GM18868 (cell line): ENCODE data around the gene INPP4A.

Experiments
- ATAC-seq: cut with Tn5 transposase; IDR thresholded peaks from one replicate; pipeline ENCODE4 v1.9.1; 2021; ENCODE audit warnings: mild to moderate bottlenecking, moderate library complexity; ENCODE audit not compliant: unreplicated experiment

Gene INPP4A

DNA sequence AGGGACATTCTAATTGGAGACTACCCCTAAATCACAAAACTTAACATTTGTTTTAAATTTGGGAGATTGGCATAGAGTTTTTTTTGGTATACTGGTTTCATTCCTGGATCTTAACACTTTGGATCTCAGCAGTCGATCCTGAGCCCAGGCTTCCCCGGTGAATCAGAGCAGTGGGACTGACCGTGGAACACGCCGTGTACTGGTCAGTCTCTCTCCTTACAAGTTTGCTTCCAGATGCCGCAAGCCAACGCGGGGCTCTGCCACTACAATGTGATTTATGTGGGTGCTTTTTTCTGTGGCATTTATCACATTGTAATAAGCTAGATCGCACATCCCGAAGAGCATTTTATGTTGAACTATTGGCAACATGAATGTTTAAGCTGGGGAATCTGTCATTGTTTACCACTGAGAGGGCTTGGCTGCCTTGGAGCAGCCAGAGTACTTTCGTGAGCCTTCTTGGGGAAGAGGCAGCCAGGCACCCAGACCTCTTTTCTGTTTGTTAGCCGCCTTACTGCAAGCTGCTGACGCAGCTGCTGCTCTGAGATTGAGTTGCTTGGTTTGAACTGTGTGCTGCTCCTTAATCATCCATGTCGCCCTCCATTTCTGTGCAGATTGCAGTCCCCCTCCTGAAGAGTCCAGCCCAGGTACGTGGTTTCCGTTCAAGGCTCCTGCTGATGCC is 114.3 kb downstream of the INPP4A start:
- no peak for ATAC-seq

GRCh38 chr2:98559581-98559980 is 114.9 kb downstream of the INPP4A start:
- no peak for ATAC-seq

GRCh38 chr2:98560256-98560771 is 115.7 kb downstream of the INPP4A start:
- no peak for ATAC-seq

DNA sequence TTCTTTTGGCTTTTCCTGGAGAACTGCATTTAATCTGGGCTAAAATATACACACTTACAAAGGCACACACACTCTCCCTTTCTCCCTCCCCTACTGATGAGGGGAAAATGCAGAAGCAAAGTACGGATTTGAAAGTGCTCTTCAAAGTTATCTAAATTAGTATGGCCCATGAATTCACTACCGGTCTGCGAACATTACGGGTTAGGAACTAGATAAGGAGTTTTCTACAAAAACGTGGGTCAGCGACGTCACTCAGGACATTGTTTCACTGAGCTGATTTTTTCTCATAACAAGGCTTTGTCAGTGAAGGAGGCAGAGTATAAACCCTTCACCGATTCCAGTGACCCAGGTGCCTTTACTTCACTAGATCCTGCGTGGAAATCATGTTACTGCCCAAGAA is 116.4 kb downstream of the INPP4A start:
- ATAC-seq = no peak

- ATAC-seq = no peak
Observed at GRCh38 chr2:98561902-98562695, 117.4 kb downstream of the INPP4A start.

- ATAC-seq = no peak
Observed at GRCh38 chr2:98563394-98563793, 118.7 kb downstream of the INPP4A start.

DNA sequence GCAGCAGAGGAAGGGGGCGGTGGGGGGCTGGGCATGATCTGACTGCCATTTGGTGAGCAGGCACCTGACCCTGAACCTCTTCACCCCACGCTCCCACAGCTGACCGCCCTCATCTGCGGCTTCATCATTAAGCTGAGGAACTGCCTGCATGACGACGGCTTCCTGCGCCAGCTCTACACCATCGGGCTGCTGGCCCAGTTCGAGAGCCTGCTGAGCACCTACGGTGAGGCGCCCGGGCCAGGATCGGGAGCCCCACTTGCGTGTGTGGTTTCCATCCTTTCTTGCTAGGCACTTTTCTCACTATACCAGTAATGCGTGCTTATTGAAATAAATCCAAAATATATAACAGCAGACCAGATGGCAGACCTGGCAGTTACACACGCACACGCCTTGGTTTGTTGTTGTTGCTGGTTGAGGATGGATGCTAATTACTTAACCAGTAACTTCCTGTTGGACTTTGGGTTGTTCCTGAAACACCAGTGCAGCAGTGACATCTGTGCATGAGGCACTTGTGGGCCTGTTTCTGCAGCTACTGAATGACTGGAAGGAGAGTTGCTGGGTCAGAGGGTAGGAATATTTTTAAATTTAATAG is 120.0 kb downstream of the INPP4A start:
- ATAC-seq = no peak

- ATAC-seq = no peak
Observed at GRCh38 chr2:98565286-98565860, 120.7 kb downstream of the INPP4A start.

GRCh38 chr2:98565941-98566340 is 121.3 kb downstream of the INPP4A start:
- ATAC-seq = no peak

- no peak for ATAC-seq
Observed at GRCh38 chr2:98568161-98568956, 123.7 kb downstream of the INPP4A start.

DNA sequence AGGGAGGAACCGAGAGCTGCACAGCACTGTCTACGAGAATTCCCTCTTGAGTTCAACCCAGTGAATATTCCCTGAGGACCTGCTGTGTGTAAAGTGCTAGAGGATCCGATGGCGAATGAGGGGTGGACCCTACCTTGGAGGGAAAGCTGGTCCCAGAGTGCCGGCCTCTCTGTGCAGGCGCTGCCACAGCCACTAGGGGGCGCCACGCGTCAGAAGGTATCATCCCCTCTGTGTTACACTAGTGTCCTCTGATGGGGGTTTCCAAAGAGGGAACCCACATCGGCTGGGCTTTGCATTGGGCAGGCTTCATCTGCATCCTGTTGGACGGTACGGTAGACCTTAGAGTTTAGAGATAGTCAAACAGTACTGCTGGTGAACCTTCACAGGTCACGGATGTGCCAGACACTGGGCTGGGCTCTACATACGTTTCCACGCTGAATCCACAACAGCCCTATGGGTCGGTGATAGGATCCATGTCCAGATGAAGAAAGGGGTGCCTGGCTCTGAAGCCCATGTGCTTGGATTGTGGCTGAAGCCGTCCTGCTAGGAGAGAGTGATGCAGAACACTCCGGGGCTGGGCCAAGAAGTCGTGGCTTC is 124.6 kb downstream of the INPP4A start:
- ATAC-seq = peak; percentile 59

DNA sequence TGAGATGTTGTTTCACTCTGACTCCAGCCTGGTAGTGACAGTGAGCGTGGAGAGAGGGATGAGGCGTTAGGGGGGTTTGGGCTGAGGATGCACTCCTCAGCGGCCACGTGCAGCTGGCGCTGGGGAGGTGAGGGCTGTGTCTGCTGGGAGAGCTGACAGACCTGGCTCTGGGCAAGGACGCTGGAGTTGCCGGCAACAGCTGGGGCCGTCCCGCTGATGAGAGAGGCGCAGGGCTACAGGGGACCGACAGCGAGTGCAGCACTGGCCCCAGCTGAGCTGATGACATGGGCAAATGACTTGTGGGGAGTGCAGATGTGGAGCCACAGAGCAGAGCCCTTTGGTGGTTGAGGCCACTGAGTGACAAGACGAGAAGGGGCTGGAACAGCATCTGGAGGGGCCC is 125.3 kb downstream of the INPP4A start:
- ATAC-seq = no peak

GRCh38 chr2:98570356-98570755 is 125.7 kb downstream of the INPP4A start:
- no peak for ATAC-seq

DNA sequence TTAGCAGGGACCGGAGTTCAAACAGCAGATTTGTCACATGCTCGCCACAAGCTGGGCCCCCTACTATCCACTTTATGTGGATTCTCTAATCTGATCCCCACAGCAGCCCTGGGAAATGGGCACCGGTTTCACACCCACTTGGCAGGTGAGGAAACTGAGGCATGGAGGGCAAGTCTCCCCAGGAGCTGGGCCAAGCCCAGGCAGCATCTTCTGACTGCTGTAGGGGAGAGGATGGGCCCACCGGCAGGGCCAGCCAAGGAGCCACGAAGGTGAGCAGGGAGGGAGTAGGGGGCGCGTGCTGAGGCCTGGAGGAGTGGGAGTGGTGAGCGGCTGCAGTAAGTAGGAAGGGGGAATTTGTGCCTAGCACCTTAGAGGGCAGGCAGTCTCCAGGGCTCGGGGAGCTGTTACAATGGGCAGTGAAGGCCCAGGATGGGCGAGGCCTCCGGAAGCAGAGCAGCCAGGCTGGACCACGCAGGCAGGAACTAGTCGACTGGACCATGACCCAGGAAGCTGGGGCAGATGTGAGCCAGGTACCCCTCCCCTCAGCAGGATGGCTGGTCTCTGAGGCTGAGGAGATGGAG is 126.6 kb downstream of the INPP4A start:
- ATAC-seq = no peak

- no peak for ATAC-seq
Observed at GRCh38 chr2:98571796-98572195, 127.1 kb downstream of the INPP4A start.

DNA sequence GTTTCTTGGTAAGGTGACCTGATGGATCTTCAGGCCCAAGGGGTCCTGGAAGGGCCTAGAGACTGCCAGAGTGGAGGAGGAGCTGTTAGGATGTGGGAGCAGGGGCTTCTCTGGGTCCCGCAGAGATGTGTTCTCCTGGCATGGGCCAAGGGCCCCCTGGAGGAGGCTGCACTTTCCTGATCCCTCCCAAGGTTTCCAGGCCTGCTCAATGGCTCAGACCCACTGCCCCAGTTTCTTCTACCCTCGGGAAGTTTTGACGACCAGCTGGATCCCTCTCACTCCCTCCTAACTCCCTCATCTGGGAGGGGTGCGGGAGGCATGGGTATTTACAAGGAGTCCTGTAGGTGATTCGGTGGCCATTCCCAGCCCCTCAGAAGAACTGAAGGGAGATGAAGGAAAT is 127.6 kb downstream of the INPP4A start:
- no peak for ATAC-seq

DNA sequence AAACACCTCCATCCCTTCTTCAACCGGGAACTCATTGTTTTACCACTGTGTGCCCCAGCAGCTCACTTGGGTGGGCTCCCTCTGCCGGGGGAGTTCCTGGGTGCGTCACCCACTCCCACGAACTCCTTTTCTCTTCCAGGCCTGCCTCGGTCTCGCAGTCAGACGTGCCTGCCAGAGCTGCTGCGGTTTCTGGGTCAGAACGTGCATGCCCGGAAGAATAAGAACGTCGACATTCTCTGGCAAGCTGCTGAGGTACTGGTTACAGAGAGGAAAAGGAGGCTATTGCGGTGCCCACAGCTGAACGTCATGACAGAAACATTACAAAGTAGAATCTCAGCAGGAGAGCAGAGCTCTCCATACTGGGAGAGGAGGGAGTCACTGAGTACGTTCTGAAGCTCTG is 128.0 kb downstream of the INPP4A start:
- ATAC-seq = no peak

DNA sequence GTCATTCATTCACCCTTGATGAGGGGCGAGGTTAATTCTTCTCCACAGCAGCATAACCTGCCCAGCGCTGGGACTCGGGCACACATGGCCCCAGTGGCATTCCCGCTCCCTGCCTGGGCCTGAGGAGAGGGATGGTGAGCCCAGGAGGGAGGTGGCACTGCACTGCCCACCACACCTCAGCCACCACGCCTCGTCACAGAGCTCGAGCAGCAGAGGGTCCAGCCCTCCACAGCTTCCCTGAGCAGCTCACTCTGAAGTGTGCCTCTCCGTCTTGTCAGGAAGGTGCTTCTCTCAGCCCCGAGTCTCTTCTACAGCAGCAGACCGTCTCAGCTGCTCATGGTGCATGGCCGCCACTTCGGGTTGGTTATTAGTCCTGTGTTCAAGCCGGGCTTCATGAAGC is 128.8 kb downstream of the INPP4A start:
- ATAC-seq = no peak

GRCh38 chr2:98576666-98577312 is 132.1 kb downstream of the INPP4A start:
- ATAC-seq = no peak
